NCI-H146 treated with DMSO at 0.1 percent for 48 hours (cell line): ENCODE measurements around the gene FBXL13.
"Not testable (repeated sequence)": the region's sequence is repeated elsewhere in the genome, so short reads cannot be mapped to it uniquely, and the experiment has no call there.

Experiments used
- DNase-seq: peaks from one replicate; lab custom pipeline; 2025; ENCODE audit not compliant: unreplicated experiment; lab: John Stamatoyannopoulos, UW

Gene FBXL13

DNA sequence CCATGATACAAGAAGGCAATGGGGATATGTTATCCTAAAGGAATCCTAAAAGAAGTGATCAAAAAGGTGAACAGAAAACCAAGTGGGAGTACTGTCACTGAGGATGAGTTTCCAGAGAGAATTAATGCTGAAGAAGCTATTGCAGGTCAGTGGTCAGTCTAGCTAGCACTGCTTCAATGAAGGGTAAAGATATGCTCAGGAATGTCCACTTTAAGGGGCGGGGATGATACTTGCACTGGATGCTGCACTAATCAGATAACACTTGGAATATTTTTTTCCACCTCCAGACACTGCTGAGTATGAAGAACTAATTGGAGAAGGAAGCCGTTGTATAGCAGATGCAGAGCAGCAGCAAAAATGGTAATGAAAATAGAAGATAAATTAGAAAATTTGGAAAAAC is 86.5 kb downstream of the FBXL13 start:
- DNase-seq = no peak

DNA sequence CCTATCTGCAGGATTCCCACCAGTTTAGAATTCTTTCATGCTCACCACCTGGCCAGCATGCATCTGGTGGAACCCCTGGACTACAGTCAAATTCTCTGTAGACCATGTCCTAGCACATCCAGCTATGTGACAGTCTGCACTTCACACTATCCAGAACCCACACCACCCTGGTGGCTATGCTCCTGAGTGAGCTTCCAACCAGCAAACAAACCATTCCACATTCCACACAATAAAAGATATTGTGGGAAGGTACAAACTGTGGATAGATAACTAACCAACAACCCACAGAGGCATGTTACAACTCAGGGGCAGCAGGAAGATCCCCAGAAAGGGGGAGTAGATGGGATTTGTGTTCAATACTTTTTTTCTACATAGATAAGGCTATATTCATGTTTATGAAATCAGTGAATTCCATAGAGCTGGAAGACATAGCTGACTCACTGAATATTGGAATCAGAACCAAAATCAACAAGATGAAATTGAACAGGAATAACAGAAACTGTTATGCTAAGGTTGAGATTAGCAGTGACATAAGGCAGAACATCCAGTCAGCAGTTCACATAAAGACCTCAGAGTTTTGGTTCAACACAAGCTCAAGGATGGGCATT is 89.3 kb downstream of the FBXL13 start:
- no peak for DNase-seq

DNA sequence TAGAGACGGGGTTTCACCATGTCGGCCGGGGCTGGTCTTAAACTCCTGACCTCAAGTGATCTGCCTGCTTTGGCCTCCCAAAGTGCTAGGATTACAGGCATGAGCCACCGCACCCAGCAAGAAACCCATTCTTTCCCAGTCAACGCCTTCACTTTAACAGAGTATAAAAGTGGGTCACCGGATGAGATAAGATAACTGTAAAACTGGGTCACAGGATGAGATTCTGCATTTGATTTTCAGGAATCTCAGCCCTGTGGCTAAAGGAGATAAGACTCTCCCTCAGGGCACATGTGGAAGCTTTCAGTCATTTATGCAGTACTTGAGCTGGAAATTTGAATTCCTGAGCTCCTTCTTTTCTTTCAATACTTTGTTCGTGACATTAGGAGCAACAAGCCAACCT is 91.0 kb downstream of the FBXL13 start:
- DNase-seq = no peak

DNA sequence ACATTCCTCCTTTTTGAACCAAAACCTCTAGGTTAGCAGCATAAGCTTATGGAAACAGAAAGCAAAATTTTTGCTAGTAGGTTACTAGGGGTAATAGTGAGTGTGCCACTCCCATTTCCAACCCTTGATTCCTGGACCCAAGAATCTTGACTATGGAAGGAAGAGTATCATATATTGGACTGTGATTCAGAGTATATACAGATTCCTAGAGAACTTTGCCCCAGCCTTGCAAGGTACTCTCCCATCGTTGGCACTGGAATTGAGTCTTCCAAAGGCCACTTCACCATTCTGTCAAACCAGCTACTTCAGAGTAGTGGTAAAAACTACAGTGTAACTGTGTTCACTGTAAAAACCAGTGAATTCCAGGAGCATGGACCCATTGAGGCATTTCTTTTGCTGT is 92.4 kb downstream of the FBXL13 start:
- DNase-seq = no peak

DNA sequence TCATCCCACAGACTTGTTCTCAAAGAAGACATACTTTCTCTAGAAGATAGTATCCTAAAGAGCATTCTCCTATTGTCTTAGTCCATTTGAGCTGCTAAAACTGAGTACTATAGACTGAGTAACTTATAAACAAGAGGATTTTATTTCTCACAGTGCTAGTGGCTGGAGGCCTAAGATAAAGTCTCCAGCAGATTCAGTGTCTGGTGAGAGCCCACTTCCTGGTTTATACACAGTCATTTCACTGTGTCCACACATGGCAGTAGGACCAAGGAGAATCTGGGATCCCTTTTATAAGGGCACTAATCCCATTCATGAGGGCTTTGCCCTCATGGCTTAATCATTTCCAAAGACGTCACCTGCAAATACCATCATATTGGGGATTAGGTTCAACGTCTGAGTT is 93.1 kb downstream of the FBXL13 start:
- no peak for DNase-seq

DNA sequence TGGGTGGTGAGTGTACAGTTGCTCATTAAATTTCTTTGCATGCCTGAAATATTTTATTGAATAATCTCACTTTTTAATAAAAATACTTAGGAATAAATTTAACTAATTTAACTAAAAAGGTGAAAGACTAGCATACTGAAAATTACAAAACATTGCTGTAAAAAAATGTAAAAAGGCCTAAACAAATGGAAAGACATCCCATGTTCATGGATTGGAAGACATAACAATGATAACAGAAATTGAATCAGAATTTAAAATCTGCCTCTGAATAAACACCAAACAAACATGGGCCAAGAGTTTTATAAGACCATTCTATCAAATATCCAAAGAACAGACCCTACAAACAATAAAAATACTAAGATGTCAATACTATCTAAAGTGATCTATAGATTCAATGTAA is 94.9 kb downstream of the FBXL13 start:
- DNase-seq = no peak

DNA sequence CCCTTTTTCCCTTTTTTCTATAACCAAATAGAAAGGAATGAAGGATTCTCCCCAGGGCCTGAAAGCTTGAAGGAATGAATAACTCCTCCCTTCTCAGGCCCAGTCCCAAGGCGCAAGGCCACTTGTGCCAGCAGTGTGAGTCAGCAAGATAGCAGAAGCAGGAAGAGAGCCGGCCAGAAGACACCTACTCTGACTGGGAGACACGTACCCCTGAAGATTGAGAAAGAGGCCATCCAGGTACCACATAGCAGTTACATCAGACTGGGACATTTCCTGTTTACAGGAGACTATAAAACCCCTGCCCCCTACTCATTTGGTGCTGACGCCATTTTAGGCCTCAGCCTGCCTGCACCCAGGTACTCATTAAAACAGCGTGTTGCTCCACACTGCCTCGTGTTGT is 96.3 kb downstream of the FBXL13 start:
- DNase-seq = no peak

DNA sequence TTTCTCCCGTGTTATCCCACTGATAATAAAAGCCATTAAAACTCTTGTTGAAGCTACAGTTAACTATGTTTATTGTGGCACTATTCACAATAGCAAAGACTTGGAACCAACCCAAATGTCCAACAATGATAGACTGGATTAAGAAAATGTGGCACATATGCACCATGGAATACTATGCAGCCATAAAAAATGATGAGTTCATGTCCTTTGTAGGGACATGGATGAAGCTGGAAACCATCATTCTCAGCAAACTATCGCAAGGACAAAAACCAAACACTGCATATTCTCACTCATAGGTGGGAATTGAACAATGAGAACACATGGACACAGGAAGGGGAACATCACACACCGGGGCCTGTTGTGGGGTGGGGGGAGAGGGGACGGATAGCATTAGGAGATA is 97.0 kb downstream of the FBXL13 start:
- DNase-seq = not testable (repeated sequence)

DNA sequence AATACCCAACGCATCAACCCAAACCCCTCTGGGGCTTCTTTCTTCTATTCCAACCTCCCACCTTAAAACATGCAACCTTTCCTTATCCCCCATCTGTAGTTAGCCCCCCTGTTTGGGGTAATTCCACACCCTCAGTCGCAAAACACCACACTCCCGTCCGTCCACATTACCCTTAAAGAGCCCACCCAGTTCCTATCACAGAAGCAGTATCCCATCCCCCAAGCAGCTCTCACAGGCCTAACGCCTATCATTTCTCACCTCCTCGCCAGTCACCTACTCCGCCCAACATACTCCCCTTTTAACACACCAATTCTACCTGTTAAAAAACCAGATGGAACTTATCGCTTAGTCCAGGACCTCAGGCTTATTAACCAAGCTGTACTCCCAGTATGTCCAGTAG is 98.1 kb downstream of the FBXL13 start:
- no peak for DNase-seq

DNA sequence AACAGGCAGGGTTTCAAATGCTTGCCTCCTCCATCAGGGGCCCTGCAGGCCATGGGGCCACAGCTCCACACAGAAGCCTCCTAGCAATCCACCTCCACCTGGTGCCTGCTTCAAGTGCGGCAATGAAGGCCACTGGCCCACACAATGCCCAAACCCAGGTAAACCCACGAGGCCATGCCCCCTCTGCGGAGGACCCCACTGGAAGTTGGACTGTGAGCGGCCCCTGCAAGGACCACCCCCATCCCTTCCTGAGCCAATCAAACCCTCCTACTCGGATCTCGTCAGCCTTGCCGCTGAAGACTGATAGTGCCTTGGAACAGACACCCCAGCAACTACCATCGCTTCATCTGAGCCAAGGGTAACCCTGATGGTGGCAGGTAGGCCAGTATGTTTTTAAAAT is 98.7 kb downstream of the FBXL13 start:
- no peak for DNase-seq

DNA sequence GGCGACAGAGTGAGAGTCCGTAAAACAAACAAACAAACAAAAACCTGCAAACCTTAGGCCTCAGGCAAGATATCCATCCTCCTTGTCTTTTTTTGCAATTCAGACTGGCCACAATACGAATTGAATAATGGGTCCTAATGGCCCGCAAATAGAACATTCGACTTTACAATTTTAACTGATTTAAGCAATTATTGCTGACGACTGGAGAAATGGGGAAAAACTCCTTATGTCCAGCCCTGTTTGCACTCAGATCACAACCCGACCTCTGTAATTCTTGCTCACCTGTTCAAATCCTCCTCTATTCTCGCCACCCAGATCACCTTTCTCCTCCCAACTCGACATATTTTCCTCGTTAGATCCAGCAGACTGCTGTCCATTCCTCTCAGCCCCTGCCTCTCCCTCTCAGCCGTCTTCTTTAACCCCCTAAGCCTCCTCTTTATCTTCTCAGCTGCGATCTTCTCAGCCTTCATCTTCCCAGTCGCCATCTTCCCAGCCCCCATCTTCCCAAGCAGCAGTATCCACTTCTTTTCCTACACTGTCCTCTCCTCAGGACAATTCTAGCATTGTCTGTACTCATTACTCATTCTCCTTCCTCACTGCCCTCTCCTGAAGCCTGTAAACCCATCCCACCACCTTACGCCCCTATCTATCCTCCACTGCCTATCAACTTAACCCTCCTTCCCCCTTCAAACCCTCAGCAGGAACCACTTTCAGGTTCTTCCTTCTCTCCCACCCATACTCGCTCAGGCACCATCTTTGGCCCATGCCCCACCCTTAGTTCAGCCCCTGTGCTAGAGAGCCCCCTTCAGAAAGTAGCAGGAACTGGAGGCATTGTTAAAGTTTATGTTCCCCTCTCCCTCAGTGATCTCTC is 100.0 kb downstream of the FBXL13 start:
- DNase-seq = no peak

DNA sequence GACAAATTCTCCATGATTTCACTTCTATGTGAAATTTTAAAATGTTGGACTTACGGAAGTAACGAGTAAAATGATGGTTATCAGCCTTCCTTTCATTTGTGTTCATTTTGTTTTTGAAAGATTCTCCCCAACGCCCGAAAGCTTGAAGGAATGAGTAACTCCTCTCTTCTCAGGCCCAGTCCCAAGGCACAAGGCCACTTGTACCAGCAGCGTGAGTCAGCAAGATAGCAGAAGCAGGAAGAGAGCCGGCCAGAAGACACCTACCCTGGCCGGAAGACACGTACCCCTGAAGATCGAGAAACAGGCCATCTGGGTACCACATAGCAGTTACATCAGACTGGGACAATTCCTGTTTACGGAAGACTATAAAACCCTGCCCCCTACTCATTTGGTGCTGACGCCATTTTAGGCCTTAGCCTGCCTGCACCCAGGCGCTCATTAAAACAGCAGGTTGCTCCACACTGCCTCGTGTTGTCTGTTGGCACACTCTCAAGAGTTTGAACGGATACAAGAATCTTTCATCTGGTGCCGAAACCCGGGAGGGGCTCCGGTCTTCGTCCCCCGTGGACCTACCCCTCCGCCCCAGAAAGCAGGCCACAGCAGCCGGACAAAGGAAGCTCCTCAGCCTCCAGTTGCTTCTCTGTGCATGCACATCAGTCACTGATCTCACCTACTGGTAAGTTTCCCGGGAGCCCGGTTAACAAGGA is 101.3 kb downstream of the FBXL13 start:
- DNase-seq = no peak

DNA sequence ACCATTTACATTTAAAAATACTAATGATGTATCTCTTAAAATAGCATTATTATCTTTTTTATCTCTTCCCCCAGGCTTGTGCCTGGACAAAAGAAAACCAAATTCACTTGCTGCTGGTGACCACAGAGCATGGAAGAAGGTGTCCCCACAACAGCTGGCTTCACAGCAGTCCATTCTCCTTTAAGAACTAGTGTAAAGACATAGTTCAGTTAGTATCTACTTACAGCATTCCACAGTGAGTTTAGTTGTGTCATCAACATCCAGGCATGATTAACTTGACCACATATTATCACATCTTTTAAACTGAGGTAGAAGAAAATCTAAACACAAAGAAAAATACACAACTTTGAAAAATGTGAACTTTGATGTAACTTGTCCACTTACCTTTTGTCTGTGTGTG is 106.8 kb downstream of the FBXL13 start:
- no peak for DNase-seq

DNA sequence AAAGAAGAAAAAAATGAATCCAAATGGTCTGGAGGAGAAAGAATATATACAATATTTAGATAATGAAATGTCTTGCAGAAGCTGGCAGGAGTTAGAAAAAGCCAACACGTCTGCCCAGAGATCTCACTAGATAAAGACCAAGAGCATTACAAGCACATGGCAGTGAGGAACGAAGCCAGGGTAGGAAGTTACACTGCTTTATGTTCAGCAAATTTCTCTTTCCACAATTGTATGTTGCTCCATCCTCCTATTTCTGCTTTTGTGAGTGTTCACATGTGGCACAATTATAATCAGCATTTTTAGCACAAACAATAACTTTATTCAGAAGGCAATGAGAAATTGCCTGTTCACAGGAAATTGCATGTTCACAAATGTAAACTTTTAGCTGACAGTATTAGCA is 108.1 kb downstream of the FBXL13 start:
- DNase-seq = no peak

DNA sequence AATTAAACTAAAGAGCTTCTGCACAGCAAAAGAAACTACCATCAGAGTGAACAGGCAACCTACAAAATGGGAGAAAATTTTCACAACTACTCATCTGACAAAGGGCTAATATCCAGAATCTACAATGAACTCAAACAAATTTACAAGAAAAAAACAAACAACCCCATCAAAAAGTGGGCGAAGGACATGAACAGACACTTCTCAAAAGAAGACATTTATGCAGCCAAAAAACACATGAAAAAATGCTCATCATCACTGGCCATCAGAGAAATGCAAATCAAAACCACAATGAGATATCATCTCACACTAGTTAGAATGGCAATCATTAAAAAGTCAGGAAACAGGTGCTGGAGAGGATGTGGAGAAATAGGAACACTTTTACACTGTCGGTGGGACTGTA is 112.6 kb downstream of the FBXL13 start:
- not testable (repeated sequence) for DNase-seq

DNA sequence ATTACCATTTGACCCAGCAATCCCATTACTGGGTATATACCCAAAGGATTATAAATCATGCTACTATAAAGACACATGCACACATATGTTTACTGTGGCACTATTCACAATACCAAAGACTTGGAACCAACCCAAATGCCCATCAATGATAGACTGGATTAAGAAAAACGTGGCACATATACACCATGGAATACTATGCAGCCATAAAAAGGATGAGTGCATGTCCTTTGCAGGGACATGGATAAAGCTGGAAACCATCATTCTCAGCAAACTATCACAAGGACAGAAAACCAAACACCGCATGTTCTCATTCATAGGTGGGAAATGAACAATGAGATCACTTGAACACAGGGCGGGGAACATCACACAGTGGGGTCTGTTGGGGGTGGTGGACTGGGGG is 116.6 kb downstream of the FBXL13 start:
- not testable (repeated sequence) for DNase-seq

DNA sequence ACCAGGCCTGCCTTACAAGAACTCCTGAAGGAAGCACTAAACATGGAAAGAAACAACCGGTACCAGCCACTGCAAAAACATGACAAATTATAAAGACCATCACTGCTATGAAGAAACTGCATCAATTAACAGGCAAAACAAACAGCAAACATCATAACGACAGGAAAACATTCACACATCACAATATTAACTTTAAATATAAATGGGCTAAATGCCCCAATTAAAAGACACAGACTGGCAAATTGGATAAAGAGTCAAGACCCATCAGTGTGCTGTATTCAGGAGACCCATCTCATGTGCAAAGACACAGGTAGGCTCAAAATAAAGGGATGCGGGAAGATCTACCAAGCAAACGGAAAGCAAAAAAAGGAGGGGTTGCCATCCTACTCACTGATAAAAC is 120.2 kb downstream of the FBXL13 start:
- not testable (repeated sequence) for DNase-seq

DNA sequence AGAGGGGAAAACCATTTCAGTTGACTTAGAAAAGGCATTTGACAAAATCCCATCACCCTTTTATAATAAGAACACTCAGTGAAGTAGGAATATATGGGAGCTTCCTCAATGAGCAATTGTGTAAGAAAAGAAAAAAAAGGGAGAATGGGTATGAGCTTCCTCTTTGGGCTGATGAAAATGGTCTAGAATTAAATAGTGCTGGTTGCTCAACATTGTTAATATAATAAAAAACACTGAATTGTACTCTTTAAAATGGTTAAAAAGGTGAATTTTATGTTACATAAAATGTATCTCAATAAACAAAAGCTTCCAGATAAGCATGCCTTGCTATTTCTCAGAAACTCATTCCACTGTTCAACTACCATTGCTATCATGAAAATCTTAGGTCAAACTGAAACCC is 121.2 kb downstream of the FBXL13 start:
- no peak for DNase-seq

DNA sequence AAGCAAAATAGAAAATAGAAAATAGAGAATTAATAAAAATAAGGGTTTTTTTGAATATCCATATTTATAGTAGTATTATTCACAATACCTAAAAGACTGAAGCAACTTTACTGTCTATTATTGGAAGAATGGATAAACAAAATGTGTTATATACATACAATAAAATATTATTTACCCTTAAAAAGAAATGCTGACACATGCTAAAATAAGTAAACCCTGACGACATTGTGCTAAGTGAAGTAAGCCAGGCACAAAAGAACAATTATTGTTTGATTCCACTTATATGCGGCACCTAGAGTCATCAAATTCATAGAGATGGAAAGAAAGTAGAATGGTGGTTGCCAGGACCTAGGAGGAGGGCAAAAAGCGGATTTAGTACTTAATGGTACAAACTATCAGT is 122.8 kb downstream of the FBXL13 start:
- no peak for DNase-seq

DNA sequence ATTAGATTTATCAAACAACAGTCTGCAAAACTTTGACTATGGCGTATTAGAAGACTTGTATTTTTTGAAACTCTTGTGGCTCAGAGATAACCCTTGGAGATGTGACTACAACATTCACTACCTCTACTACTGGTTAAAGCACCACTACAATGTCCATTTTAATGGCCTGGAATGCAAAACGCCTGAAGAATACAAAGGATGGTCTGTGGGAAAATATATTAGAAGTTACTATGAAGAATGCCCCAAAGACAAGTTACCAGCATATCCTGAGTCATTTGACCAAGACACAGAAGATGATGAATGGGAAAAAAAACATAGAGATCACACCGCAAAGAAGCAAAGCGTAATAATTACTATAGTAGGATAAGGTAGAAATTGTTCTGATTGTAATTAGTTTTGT is 130.4 kb downstream of the FBXL13 start:
- no peak for DNase-seq

DNA sequence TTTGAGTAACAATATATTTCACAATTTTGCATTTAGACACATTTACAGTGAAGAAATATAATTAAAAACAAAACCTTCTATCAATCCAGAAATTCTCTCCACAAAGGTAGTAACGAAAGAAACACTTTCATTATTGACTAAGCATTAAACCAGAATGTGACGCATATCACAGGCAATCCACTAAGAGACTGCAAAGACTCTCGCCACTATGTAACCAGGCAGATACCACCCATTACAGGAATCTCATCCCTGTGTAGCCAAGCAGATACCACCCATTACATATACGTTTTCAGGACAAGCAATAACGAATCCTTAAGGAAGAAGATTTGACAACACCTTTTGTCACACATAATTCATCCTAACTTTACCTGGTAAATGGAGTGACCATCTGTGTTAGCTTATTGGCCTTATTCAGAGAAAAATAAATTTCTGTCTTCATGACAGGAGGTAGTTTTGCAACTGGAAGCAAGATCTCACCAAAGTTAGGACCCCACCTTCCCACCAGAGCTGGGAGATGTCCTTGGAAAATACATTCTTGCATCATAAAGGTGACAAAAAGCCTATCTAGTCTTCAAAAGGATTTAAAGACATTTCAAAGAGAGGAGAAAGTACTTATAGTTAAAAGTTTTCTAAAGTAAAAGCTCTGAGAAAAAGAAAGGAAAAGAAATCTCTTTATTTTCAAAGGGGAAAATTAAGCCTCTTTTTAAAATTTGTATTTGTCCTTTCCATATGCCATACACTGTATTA is 131.0 kb downstream of the FBXL13 start:
- DNase-seq = no peak
